NCI-H2196 treated with DMSO at 0.1 percent for 48 hours (cell line): Measurements from ENCODE around the gene RRAD.

Experiments used
- DNase-seq: peaks from one replicate; lab custom pipeline; 2025; ENCODE audit not compliant: unreplicated experiment; lab: John Stamatoyannopoulos, UW

RRAD gene

DNA sequence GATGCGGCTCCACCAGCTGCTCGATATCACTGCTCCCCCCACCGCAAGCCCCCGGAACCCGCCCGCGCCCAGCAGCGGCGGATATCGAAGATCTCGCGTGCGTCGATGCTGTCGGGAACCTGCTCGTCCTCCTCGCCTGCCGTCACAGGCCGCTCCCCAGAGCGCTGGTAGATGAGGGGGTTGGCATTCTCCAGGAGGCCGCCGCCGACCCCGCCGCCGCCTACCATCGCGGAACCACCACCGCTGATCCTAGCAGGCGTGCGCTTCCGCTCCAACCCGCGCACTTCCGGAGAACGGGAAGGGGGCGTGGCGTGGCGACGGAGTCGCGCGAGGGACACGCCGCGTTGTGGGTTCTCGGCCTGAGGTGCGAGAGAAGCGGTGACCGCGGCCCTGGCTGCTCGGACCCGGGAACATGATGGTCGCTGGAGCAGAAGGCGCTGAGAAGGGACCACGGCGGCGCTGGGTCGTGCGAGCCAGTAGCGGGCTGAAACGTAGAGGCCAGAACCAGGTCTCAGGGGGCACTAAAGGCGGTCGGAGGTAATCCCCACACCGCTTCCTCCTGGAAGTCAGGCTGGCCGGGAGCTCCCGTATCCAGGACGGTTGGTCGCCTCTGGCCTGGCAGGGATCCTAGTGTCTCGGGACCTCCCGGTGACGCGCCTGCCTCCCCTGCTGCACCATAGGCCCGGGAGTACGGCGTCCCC is 9.0 kb upstream of the RRAD start, which contains the start of gene CIAO2B:
TSS of gene CIAO2B (minus strand) at position 265 of the 701 bp plus-strand sequence. CDS start at position 227, 38 bp downstream.
- peak; percentile 20 for DNase-seq

DNA sequence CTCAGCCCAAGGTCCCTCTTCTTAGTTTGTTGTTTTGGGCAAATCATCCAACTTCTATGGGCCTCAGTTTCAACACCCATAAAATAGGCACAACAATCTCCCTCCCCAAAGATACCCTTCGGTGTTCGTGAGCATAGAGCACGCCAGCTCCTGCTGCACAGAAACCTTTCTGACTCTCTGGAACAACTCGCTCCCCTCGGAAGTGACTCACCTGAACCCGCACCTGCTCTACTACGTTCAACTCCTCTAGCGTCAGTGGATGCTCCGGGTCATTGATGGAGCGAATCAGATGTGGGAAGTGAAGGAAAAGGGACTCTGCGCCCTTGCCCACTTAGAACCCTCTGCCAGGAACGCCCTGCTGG is 8.4 kb upstream of the RRAD start:
- no peak for DNase-seq

- no peak for DNase-seq
These were observed 6.7 kb upstream of the RRAD start for GRCh38 chr16:66932076-66932475.

GRCh38 chr16:66931665-66932064 is 6.3 kb upstream of the RRAD start:
- no peak for DNase-seq

DNA sequence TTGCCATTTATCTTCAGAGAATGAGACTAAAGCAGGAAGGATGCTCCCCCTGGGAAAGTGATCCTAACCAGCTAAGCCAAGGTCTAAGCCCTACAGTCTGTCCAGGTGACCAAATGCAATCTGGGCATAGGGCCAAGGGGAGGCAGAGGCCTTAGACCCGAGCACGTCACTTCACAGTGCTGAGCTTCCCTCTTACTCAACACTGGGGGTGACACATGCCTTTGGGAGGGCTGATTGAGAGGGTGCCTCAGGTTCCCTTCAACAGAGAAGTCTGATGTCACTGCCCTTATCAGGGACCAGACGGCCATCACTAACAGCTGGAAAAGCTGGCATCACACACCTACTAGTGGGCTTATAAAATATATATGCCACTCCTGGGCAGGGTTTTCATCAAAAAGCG is 4.9 kb upstream of the RRAD start:
- DNase-seq: peak; percentile 17

DNA sequence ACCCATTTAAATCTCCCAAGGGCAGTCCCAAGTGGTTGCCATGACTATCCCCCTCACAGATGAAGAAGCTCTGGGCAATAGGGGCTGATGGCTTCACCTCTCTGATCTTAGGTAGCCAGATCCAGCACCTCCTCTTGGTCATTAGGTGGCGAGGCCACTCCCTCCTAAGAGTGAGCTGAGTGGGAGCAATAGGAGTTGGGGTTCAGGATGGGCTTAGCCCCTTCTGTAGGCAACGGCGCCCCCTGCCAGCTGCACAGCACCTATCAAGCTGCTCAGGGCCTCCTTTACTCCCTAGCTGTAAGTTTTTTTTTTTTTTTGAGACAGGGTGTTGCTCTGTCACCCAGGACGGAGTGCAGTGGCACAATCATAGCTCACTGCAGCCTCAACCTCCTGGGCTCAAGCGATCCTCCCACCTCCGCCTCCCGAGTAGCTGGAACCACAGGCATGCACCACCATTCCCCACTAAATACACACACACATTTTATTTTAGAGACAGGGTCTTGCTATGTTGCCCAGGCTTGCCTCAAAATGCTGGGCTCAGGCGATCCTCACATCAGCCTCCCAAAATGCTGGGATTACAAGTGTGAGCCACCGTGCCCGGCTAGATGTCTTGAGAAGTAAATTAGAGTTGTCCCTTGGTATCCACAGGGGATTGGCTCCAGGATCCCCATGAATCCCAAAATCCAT is 3.5 kb upstream of the RRAD start:
- DNase-seq: no peak

DNA sequence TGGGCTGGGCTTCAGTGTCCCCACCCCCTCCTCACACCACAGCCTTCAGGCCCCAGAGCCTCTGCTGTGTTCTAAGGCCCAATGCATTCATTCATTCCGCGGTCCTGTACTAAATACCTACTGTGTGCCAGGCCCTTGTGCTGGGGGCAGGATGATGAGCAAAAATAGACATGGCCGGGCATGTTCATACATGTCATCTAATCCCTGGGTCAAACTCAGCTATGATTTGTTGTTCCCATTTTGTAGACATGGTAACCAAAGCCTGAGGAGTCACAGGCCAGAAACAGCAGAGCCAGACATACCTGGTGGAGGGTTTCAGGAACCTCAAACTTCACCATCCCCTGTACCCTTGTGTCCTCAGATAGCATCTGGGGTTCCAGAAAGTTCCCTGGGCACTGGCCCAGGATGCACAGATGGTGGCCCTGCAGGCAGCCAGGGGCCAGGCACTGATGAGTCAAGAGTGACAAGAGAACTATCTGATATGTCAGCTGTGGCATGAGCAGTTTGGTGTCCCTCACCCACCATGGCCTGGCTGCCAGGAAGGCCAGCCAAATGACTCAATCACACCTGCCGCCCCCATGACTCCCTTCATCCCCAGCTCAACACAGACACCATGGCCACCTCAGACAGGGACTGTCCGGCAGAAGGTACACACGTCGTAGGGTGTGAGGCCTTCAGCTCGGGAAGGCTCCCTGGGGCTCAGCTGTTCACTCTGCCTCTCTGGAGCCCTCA is 2.7 kb upstream of the RRAD start:
- DNase-seq: peak; percentile 13

- peak; percentile 53 for DNase-seq
These were observed 1.7 kb upstream of the RRAD start for GRCh38 chr16:66926961-66927436.

- DNase-seq: no peak
These were observed 1.0 kb upstream of the RRAD start for GRCh38 chr16:66926171-66926947.

GRCh38 chr16:66924527-66925321 is 611 bp downstream of the RRAD start:
- no peak for DNase-seq

GRCh38 chr16:66923866-66924265 is 1.5 kb downstream of the RRAD start:
- DNase-seq: peak; percentile 39

DNA sequence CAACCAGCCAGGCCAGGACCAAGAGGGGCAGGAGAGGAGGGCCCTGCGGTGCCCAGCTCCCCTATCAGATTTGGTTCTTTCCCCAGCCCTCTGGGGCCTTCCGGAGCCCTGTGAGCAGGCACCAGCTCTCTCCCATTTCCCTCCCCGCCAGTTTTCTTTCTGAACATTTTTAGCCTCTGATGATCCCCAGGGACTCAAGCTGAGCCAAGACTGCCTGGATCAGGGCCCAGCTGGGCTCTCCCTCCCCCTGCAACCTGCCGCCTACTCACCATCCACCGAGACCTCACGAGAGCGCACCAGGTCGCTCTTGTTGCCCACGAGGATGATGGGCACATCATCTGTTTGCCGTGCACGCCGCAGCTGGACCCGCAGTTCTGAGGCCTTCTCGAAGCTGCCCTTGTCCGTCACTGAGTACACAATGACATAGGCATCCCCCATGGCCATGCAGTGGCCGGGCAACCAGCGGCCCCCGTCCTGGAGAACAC is 2.0 kb downstream of the RRAD start:
- DNase-seq: peak; percentile 3

- no peak for DNase-seq
These were observed 3.4 kb downstream of the RRAD start for GRCh38 chr16:66921729-66922450.

DNA sequence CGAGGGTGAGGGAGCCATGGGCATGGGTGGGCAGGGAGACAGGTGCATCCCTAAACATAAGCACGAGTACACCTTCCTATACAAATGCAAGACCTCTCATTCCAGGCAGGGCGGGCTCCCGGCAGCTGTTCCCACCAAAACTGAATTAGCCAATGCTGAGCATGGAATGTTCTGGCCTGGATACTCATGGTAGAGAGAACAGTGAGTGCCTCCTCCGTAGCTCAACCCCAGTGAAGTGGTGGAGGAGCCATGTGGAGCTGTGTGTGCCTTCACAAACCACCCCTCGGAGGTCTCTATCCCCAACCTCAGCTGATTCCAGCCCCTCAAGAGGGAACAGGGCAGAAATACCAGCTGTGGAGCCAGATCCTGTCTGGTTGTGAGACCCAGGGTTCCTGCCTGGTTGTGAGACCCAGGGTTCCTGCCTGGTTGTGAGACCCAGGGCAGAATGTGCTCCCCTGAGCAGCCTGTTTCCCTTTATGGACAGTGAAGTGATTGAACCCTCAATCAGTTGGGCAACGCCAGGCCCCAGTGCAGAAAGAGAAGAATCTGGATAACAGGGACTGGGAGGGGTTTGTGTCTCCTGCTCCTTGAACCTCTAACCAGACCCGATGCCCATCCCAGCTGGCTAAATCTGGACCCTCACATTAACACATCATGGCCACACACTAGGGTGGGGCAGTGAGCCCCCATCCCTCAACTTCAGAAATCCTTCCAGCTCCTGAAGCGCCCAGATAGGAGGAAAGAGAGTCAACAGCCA is 4.2 kb downstream of the RRAD start:
- no peak for DNase-seq

DNA sequence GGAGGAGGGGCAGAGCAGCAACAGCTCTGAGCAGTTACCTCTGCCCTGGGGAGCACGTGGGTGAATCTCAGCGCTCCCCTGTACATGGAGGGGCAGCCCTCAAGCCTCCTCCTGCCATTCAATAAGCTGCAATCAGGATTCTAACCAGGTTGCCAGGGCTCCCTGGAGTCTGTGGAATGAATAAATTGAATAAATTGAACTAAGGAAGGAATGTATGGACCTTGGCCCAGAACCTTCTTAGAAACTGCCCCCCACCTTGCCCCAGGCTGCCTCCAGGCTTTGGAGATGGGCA is 5.1 kb downstream of the RRAD start:
- no peak for DNase-seq

DNA sequence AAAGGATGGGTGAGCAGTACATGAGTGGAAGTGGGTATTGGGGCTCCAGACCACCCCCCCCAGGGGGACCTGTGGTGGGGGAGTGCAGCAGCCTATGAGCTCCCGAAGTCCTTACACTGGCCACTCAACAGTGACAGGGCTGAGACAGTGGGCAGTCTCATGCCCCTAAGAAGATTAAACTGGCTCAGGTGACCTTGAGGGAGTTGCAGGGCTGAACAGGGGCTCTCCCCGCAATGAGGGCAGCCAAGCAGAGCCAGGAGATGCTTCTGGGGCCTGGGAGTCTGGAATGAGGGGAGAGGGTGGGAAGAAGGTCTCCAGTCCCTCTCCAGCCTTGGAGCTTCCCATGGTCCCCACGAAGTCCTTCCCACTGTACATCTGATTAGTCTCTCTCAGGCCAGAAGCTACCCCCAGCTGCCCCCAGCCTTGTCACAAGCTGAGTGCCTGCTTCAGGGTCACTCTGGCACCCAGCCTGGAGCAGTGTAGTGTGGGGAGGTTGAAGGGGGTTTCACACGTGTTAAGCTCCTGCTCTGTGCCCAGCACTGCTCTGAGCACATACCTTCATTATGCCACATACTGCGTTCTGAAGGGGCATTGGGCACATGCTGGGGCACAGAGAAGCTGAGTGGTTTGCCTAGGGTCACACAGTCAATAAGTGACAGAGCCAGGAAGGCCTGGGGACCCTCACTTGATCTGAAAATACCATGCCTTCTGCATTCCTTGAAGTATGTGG is 5.6 kb downstream of the RRAD start:
- no peak for DNase-seq

DNA sequence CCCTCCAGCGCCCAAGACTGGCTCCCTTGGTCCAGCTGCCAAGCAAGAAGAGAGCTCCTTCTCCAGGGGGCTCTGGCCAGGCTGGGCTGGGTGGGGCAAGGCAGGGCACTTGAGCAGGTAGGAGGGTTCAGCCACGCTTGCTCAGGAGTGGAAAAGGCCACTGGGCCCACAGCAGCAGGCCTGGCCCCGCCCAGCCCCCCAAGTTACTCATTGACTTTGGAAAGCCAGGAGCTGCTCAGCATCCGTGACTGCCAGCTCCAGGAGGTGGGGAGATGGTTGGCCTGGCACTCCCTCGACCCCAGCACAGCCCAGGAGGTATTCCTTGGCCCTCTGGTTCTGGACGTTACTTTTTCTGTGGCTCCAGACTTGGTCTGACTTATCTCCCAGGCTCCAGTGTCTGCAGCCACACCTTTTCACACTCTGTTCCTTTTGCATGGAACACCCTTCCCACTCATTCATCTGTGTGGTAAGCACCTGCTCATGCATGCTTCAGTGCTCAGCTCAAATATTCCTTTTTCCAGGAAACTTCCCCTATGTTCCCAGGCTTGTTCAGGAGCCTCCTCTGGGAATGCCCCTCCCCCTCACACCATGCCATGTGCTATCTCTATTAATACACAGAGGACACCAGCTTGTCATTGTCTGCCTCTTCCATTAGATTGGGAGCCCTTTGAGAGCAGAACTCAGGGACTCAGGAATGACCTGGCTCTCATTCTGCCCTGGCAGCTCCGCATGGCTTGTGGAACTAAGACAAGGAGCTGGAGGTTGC is 6.3 kb downstream of the RRAD start, which contains the start of gene CDH16:
TSS of gene CDH16 (minus strand) at position 83 of the 766 bp plus-strand sequence. CDS start 820 bp downstream, outside the sequence.
- DNase-seq: no peak
